A673 (cell line): ENCODE results near the gene CIB2. TPM values are rescaled to one million over a fixed set of nuclear protein-coding genes. Genes with fewer than 3 reads are reported as not detected.
"Not testable (repeated sequence)": the region's sequence is repeated elsewhere in the genome, so short reads cannot be mapped to it uniquely, and the experiment has no call there.

Experiments
- BruUV-seq: library from RNA; stranded (reverse); fragments of 400-500 nt; replicated peaks from 2 replicates; lab custom pipeline; 2021; lab: Mats Ljungman, UMichigan
- CTCF ChIA-PET: fragments of 300-600 bp; sonication (Branson Sonifier 250); formaldehyde crosslinking; loops from one replicate; lab custom pipeline; 2022; ENCODE audit warnings: antibody characterized with exemption; lab: Charles Lee
- POLR2A ChIA-PET: fragments of 300-600 bp; sonication (Branson Sonifier 250); formaldehyde crosslinking; loops from one replicate; lab custom pipeline; 2022; ENCODE audit warnings: antibody characterized with exemption; ENCODE audit not compliant: low non-redundant PET; lab: Charles Lee
- DNase-seq: peaks from one replicate; pipeline ENCODE4 v3.0.0-alpha.2; 2015; ENCODE audit warnings: low spot score
- H3K27ac ChIP-seq: fragments of 200-600 bp; sonication (generic); 2 replicates; pipeline ENCODE4 v1.5.1; 2016; ENCODE audit warnings: mixed run types, low read depth, mild to moderate bottlenecking, mixed read lengths, antibody characterized with exemption, low read length; ENCODE audit not compliant: poor library complexity, severe bottlenecking
- H3K27me3 ChIP-seq: fragments of 200-600 bp; sonication (generic); replicated peaks from 2 replicates; pipeline ENCODE4 v1.6.1; 2017; ENCODE audit warnings: mixed run types, low read depth, mild to moderate bottlenecking, mixed read lengths, antibody characterized with exemption, low read length; ENCODE audit not compliant: insufficient read depth, poor library complexity
- H3K36me3 ChIP-seq: fragments of 200-600 bp; sonication (generic); 2 replicates; pipeline ENCODE4 v1.6.1; 2016; ENCODE audit warnings: mixed run types, mild to moderate bottlenecking, mixed read lengths, antibody characterized with exemption, low read length; ENCODE audit not compliant: insufficient read depth, poor library complexity, severe bottlenecking
- H3K4me1 ChIP-seq: fragments of 200-600 bp; sonication (generic); 2 replicates; pipeline ENCODE4 v1.6.1; 2017; ENCODE audit warnings: mixed run types, mild to moderate bottlenecking, mixed read lengths, antibody characterized with exemption, low read length; ENCODE audit not compliant: insufficient read depth, poor library complexity, severe bottlenecking
- H3K4me3 ChIP-seq: fragments of 200-600 bp; sonication (generic); 2 replicates; pipeline ENCODE4 v1.5.1; 2016; ENCODE audit warnings: low read depth, mixed run types, mild to moderate bottlenecking, mixed read lengths, low read length; ENCODE audit not compliant: poor library complexity, severe bottlenecking
- H3K9me3 ChIP-seq: fragments of 200-600 bp; sonication (generic); 2 replicates; pipeline ENCODE4 v1.6.1; 2016; ENCODE audit warnings: mixed run types, low read depth, mild to moderate bottlenecking, mixed read lengths, antibody characterized with exemption, low read length; ENCODE audit not compliant: poor library complexity, severe bottlenecking
- CTCF ChIP-seq: fragments of 300-800, 200-600 bp; sonication (generic); conservative IDR thresholded peaks from 2 replicates; pipeline ENCODE4 v1.5.1; 2017; ENCODE audit warnings: low read depth, mild to moderate bottlenecking, antibody characterized with exemption, low read length, moderate library complexity, mixed read lengths
- EZH2 ChIP-seq: fragments of 200-600 bp; sonication (generic); IDR thresholded peaks from 2 replicates; pipeline ENCODE4 v1.6.1; 2017; ENCODE audit warnings: borderline replicate concordance, low read depth, mild to moderate bottlenecking, mixed read lengths, antibody characterized with exemption, low read length; ENCODE audit not compliant: poor library complexity, severe bottlenecking
- intact Hi-C: fragments of 100-400 bp; cut with micrococcal nuclease; formaldehyde crosslinking; loops from one replicate; pipeline ENCODE4 v1.10.0; 2022; ENCODE audit not compliant: unreplicated experiment
- total RNA-seq: library from RNA; stranded (reverse); gene quantifications from 2 replicates; pipeline ENCODE4 v1.2.3, GENCODE V29; 2021

CIB2 gene
- total RNA-seq, 1 experiment from 2014 or later = 2.1 TPM

GRCh38 chr15:78156653-78157052 lies 25.4 kb upstream of the CIB2 start:
- H3K9me3 ChIP-seq = no peaks in the 10 kb centered on the region
- peaks cover 5% of the 10 kb centered on the region for H3K4me1 ChIP-seq
- POLR2A ChIA-PET = no interaction called here
- peaks cover 10% of the 10 kb centered on the region for H3K36me3 ChIP-seq
- CTCF ChIA-PET = no interaction called here
- H3K4me3 ChIP-seq = no peak overlapping the region
- intact Hi-C loops = no loop called here
- TF ChIP-seq CTCF = no peak
- no peak for TF ChIP-seq EZH2
- no TSS peak for BruUV-seq
- no peaks in the 10 kb centered on the region for H3K27me3 ChIP-seq
- DNase-seq = no peak
- no peak overlapping the region for H3K27ac ChIP-seq

- ChIA-PET POLR2A (no interaction called here), CTCF (no interaction called here)
- H3K36me3 ChIP-seq = peaks cover 4% of the 10 kb centered on the region
- peaks cover 5% of the 10 kb centered on the region for H3K4me1 ChIP-seq
- no peaks in the 10 kb centered on the region for H3K9me3 ChIP-seq
- no peaks in the 10 kb centered on the region for H3K27me3 ChIP-seq
- intact Hi-C loops = no loop called here
- no peak for TF ChIP-seq EZH2
- TF ChIP-seq CTCF = no peak
- no peak for DNase-seq
- H3K27ac ChIP-seq = no peak overlapping the region
- BruUV-seq = no TSS peak
- no peak overlapping the region for H3K4me3 ChIP-seq
Observed at GRCh38 chr15:78155355-78155939, 24.2 kb upstream of the CIB2 start.

GRCh38 chr15:78154955-78155354 lies 23.7 kb upstream of the CIB2 start:
- no TSS peak for BruUV-seq
- no peak for DNase-seq
- no peak overlapping the region for H3K27ac ChIP-seq
- ChIA-PET CTCF (no interaction called here), POLR2A (no interaction called here)
- peaks cover 10% of the 10 kb centered on the region for H3K4me1 ChIP-seq
- TF ChIP-seq CTCF (no peak), EZH2 (no peak)
- intact Hi-C loops = no loop called here
- no peaks in the 10 kb centered on the region for H3K9me3 ChIP-seq
- H3K4me3 ChIP-seq = no peak overlapping the region
- no peaks in the 10 kb centered on the region for H3K27me3 ChIP-seq
- peaks cover 4% of the 10 kb centered on the region for H3K36me3 ChIP-seq

GRCh38 chr15:78151075-78151474 lies 19.8 kb upstream of the CIB2 start:
- CTCF ChIA-PET, H3K36me3 ChIP-seq, DNase-seq, H3K4me3 ChIP-seq, H3K27ac ChIP-seq, intact Hi-C loops, BruUV-seq, H3K27me3 ChIP-seq, H3K9me3 ChIP-seq: not testable (repeated sequence)
- peaks cover 17% of the 10 kb centered on the region for H3K4me1 ChIP-seq
- POLR2A ChIA-PET = interaction anchor here (0.7 kb wide), 1 partner anchor 130 kb away, joined by 11 read pairs; no protein-coding TSS in a partner anchor
